ENCODE measurements around the gene SYN1. TPM values are rescaled to one million over a fixed set of nuclear protein-coding genes. Genes with fewer than 3 reads are reported as not detected.

Gene SYN1
- polyA plus RNA-seq, 1 donor from 2014 or later: 4.3 TPM

DNA sequence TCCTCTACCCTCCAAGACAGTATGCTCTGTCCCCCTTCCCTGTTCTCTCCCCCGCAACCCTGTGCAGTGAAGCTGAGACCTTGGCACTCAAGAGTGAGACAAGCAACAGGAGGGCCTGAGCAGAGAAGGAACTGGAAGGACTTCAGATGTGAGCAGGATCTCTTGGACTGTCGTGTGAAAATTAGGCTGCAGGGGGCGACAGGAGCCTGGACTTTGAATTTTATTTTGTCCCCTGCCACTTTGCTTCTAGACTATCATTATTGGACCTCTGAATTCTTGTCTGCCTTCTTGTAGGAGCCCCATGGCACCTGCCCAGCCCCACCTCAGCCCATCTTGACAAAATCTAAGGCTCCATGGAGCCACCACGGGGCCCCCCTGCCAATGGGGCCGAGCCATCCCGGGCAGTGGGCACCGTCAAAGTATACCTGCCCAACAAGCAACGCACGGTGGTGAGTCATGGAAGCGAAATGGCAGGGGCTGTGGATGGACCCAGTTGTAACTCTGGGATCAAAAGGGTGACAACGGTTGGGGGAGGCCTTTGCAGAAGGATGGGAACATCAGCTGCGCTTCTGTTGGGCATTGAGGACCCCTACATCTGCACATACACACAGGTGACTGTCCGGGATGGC lies 56.9 kb downstream of the SYN1 start:
- Histone ChIP-seq H3K27ac (ENCODE audit: low read length) (no peak overlapping the region), H3K9me2 (ENCODE audit: insufficient read depth, low read length) (no peaks in the 10 kb centered on the region), H3K4me2 (ENCODE audit: low read length) (no peak overlapping the region), H3F3A (ENCODE audit: insufficient read depth, low read length, poor library complexity, severe bottlenecking) (no peaks in the 10 kb centered on the region), H3K27me3 (ENCODE audit: insufficient read depth, low read depth, low read length) (no peaks in the 10 kb centered on the region), H4K20me1 (ENCODE audit: insufficient read depth) (no peaks in the 10 kb centered on the region), H3K36me3 (ENCODE audit: insufficient read depth, low read length) (no peaks in the 10 kb centered on the region), H2AFZ (ENCODE audit: low read depth, low read length) (no peak overlapping the region), H3K4me3 (ENCODE audit: low read length) (no peak overlapping the region), H3K9ac (ENCODE audit: low read length) (no peak overlapping the region), H3K79me2 (replicated peaks; ENCODE audit: insufficient read depth, low read length) (peaks cover 7% of the 10 kb centered on the region), H3K9me3 (ENCODE audit: low read length) (no peaks in the 10 kb centered on the region)
- TF ChIP-seq EZH2 (IDR thresholded peaks at IDR 0.05; ENCODE audit: borderline replicate concordance, insufficient read depth, low read length, poor library complexity, severe bottlenecking): no peak
- TF ChIP-seq, protein P1, sequence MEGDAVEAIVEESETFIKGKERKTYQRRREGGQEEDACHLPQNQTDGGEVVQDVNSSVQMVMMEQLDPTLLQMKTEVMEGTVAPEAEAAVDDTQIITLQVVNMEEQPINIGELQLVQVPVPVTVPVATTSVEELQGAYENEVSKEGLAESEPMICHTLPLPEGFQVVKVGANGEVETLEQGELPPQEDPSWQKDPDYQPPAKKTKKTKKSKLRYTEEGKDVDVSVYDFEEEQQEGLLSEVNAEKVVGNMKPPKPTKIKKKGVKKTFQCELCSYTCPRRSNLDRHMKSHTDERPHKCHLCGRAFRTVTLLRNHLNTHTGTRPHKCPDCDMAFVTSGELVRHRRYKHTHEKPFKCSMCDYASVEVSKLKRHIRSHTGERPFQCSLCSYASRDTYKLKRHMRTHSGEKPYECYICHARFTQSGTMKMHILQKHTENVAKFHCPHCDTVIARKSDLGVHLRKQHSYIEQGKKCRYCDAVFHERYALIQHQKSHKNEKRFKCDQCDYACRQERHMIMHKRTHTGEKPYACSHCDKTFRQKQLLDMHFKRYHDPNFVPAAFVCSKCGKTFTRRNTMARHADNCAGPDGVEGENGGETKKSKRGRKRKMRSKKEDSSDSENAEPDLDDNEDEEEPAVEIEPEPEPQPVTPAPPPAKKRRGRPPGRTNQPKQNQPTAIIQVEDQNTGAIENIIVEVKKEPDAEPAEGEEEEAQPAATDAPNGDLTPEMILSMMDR (IDR thresholded peaks at IDR 0.05; ENCODE audit: poor library complexity, severe bottlenecking): peak; percentile 9

DNA sequence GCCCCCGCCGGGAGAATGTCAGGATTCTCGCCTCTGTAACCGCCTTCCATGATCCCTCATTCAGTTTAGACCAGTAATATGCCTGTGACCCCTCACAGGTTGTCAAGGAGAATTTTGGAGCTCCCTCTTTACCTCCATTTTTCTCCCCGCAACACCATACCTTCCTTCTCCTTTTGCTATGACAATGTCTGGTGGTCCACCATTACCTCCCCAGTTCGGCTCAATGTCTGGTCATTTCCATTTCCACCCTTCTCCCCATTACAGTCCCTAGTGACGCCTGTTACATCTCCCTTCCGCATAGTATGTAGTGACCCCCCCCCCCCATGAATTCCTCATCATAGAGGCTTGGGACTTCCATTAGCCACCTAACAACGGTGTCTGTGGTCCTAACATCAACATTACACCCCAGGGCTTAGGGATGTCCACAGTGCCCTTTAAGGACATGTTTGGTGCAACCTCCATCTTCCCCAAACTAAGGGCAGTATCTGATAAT lies 58.0 kb downstream of the SYN1 start:
- H3K4me2 ChIP-seq (ENCODE audit: low read length): no peak overlapping the region
- no peaks in the 10 kb centered on the region for H3K27me3 ChIP-seq (ENCODE audit: insufficient read depth, low read depth, low read length)
- no peaks in the 10 kb centered on the region for H3K36me3 ChIP-seq (ENCODE audit: insufficient read depth, low read length)
- H3K79me2 ChIP-seq (replicated peaks; ENCODE audit: insufficient read depth, low read length): peaks cover 7% of the 10 kb centered on the region
- no peaks in the 10 kb centered on the region for H3K9me2 ChIP-seq (ENCODE audit: insufficient read depth, low read length)
- H4K20me1 ChIP-seq (ENCODE audit: insufficient read depth): no peaks in the 10 kb centered on the region
- H3K9ac ChIP-seq (ENCODE audit: low read length): peak overlapping the region; percentile 88
- no peaks in the 10 kb centered on the region for H3K9me3 ChIP-seq (ENCODE audit: low read length)
- H2AFZ ChIP-seq (ENCODE audit: low read depth, low read length): peak overlapping the region; percentile 33
- TF ChIP-seq EZH2 (IDR thresholded peaks at IDR 0.05; ENCODE audit: borderline replicate concordance, insufficient read depth, low read length, poor library complexity, severe bottlenecking): no peak
- TF ChIP-seq MXI1 (conservative IDR thresholded peaks at IDR 0.05; ENCODE audit: poor library complexity, severe bottlenecking): no peak
- TF ChIP-seq, protein P1 (IDR thresholded peaks at IDR 0.05; ENCODE audit: poor library complexity, severe bottlenecking): no peak
- no peak for TF ChIP-seq EP300 (conservative IDR thresholded peaks at IDR 0.05; ENCODE audit: poor library complexity, severe bottlenecking)
- TF ChIP-seq SMC3 (conservative IDR thresholded peaks at IDR 0.05; ENCODE audit: poor library complexity): no peak
- TF ChIP-seq POLR2AphosphoS5 (IDR thresholded peaks at IDR 0.05): no peak
- TF ChIP-seq RAD21 (conservative IDR thresholded peaks at IDR 0.05): no peak
- TF ChIP-seq, protein P2, sequence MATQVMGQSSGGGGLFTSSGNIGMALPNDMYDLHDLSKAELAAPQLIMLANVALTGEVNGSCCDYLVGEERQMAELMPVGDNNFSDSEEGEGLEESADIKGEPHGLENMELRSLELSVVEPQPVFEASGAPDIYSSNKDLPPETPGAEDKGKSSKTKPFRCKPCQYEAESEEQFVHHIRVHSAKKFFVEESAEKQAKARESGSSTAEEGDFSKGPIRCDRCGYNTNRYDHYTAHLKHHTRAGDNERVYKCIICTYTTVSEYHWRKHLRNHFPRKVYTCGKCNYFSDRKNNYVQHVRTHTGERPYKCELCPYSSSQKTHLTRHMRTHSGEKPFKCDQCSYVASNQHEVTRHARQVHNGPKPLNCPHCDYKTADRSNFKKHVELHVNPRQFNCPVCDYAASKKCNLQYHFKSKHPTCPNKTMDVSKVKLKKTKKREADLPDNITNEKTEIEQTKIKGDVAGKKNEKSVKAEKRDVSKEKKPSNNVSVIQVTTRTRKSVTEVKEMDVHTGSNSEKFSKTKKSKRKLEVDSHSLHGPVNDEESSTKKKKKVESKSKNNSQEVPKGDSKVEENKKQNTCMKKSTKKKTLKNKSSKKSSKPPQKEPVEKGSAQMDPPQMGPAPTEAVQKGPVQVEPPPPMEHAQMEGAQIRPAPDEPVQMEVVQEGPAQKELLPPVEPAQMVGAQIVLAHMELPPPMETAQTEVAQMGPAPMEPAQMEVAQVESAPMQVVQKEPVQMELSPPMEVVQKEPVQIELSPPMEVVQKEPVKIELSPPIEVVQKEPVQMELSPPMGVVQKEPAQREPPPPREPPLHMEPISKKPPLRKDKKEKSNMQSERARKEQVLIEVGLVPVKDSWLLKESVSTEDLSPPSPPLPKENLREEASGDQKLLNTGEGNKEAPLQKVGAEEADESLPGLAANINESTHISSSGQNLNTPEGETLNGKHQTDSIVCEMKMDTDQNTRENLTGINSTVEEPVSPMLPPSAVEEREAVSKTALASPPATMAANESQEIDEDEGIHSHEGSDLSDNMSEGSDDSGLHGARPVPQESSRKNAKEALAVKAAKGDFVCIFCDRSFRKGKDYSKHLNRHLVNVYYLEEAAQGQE (IDR thresholded peaks at IDR 0.05; ENCODE audit: borderline replicate concordance): no peak
- TF ChIP-seq TAF1 (IDR thresholded peaks at IDR 0.05; ENCODE audit: low read depth): no peak
- peak overlapping the region; percentile 92 for H3K27ac ChIP-seq (ENCODE audit: low read length)
- H3K4me3 ChIP-seq (ENCODE audit: low read length): peak overlapping the region; percentile 78
- H3F3A ChIP-seq (ENCODE audit: insufficient read depth, low read length, poor library complexity, severe bottlenecking): no peaks in the 10 kb centered on the region
